NCI-H146 treated with DMSO at 0.1 percent for 48 hours (cell line): ENCODE measurements around the gene TCF12.
"Not testable (repeated sequence)": the region's sequence is repeated elsewhere in the genome, so short reads cannot be mapped to it uniquely, and the experiment has no call there.

Source experiments
- DNase-seq: peaks from one replicate; lab custom pipeline; 2025; ENCODE audit not compliant: unreplicated experiment; lab: John Stamatoyannopoulos, UW

The TCF12 gene

GRCh38 chr15:57014896-57015295, 96.5 kb downstream of the TCF12 start:
- DNase-seq = not testable (repeated sequence)

DNA sequence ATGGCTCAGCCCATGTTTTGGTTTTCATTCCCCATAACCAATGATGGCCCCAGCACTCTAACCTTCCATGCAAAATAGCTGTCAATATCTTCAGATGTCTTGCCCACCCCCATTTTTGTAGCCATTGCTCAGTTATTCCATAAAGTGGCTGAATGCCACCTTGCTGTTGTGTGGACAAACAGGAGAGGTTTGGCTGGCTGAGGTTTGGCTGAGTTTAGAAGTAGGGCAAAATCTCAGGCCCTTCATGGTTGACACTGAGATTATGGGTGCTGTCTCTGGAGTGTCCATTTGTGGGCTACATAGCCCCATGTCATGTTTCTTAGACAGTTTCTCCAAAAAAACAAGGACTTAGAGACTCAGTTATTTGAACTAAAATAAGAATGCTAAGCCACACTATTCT, 96.9 kb downstream of the TCF12 start:
- DNase-seq = no peak

GRCh38 chr15:57015897-57016296, 97.5 kb downstream of the TCF12 start:
- no peak for DNase-seq

GRCh38 chr15:57017024-57017423, 98.6 kb downstream of the TCF12 start:
- DNase-seq = no peak

DNA sequence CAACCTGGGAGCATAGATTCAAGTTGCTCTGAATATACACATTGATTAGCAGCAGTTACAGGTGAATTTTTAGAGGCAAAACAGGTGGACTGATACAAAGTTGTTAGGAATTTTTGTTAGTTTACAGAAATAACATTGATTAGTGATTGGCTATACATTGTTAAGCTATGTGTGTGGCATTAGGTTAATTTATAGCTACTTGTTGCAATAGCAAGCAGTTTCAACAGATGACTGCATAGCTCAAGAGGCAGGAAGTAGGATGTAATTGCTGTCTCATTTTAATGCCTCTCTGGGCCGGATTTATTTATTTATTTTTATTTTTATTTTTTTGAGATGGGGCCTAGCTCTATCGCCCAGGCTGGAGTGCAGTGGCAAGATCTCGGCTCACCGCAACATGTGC, 99.7 kb downstream of the TCF12 start:
- no peak for DNase-seq

DNA sequence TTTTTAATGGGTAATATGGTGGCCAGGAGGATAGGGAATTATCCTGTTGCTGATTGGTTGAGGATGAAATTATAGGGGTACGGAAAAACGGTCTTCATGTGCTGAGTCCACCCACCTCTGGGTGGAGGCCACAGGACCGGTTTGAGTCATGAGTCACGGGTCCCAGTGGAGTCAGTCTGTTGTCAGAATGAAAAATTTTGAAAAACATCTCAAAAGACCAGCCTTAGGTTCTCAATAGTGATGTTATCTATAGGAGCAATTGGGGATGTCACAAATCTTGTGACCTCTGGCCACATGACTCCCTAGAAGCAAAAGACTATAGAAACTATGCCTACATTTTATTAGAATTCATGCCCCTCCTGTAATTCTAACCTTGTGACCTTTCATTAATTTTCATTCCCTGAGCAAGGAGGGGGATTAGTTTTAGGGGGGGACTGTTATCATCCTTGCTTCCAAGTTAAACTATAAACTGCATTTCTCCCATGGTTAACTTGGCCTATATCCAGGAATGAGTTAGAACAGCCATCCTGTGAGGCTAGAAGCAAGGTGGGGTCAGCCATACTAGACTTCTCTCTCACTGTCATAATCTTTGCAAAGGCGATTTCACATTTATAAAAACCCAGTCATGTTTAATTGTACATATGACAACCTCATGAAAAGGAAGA, 101.2 kb downstream of the TCF12 start:
- DNase-seq = no peak

GRCh38 chr15:57025264-57025926, 107.0 kb downstream of the TCF12 start:
- no peak for DNase-seq

DNA sequence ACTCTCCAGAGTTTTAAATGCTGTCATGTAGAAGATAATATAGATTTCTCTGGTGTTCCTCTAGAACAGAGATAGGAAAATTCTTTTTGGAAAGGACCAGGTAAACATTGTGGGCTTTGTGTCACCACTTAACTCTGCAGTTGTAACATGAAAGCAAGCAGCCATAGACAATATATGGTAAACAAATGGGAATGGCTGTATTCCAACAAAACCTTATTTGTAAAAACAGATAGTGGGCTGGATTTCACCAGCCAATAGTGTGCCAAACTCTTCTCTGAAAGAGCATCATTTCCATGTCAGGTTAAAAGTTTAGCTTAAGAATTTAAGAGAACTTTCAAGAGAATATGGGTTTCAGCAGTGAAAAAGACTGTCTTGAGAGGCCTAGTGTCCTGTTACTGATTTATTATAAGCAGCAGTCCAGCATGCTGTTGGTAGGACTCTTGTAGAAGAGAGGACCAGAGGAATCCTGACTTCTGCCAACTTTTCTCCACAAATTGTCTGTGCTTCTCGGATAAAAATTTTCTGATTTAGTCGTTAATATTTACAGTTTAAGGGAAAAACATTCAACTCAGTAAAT, 107.7 kb downstream of the TCF12 start:
- no peak for DNase-seq

- DNase-seq = no peak
Observed at GRCh38 chr15:57027596-57027995, 109.2 kb downstream of the TCF12 start.

- DNase-seq = no peak
Observed at GRCh38 chr15:57028176-57028575, 109.7 kb downstream of the TCF12 start.

- no peak for DNase-seq
Observed at GRCh38 chr15:57030011-57030410, 111.6 kb downstream of the TCF12 start.

- no peak for DNase-seq
Observed at GRCh38 chr15:57031082-57031481, 112.6 kb downstream of the TCF12 start.

GRCh38 chr15:57031605-57032004, 113.2 kb downstream of the TCF12 start:
- DNase-seq = no peak

- DNase-seq = no peak
Observed at GRCh38 chr15:57032338-57032737, 113.9 kb downstream of the TCF12 start.

GRCh38 chr15:57033715-57034439, 115.4 kb downstream of the TCF12 start:
- peak; percentile 58 for DNase-seq

- DNase-seq = no peak
Observed at GRCh38 chr15:57034613-57035012, 116.2 kb downstream of the TCF12 start.

DNA sequence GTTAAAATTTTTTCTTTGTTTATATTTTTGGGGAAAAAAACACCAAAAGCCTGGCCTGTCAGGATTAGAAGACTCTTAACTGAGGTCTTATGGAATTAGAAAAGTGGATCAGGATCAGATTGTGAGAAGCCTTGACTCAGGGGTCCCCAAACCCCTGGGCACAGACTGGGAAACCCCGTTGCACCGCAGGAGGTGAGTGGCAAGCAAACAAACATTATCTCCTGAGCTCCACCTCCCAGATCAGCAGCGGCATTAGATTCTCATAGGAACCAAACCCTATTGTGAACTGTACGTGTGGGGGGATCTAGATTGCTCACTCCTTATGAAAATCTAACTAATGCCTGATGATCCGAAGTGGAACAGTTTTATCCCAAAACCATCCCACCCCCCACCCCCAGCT, 117.2 kb downstream of the TCF12 start:
- no peak for DNase-seq

DNA sequence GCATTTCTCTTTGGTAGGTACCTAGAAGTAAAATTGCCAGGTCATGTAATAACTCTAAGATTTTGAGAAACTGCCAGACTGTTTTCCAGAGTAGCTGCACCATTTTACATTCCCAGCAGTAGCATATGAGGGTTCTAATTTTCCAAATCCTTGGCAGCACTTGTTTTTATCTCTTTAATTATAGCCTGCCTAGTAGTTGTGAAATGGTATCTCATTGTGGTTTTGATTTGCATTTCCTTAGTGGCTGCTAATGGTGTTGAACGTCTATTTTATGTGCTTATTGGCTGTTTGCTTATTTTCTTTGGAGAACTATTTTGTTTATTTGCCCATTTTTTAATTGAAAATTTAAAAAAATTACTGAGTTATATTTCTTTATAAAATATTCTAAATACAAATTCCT, 117.9 kb downstream of the TCF12 start:
- no peak for DNase-seq

- no peak for DNase-seq
Observed at GRCh38 chr15:57037548-57037947, 119.1 kb downstream of the TCF12 start.

GRCh38 chr15:57038040-57038439, 119.6 kb downstream of the TCF12 start:
- DNase-seq = no peak

- no peak for DNase-seq
Observed at GRCh38 chr15:57038496-57038895, 120.1 kb downstream of the TCF12 start.

GRCh38 chr15:57041416-57041815, 123.0 kb downstream of the TCF12 start:
- no peak for DNase-seq
